HL-60 (cell line): ENCODE measurements around the gene CAMK2D.

ENCODE experiments used
- DNase-seq, 2 experiments: peaks; one replicate each; pipeline ENCODE4 v3.0.0-alpha.2; 2010 to 2020; ENCODE audit warnings: low read depth in 1 of 2, low spot score in 1 of 2
- H3K27ac ChIP-seq: fragments of 250-450 bp; sonication (Bioruptor Pico); replicated peaks from 2 replicates; pipeline ENCODE4 v1.5.1; 2020; ENCODE audit warnings: mild to moderate bottlenecking, moderate library complexity
- H3K27me3 ChIP-seq: fragments of 250-450 bp; sonication (Bioruptor Pico); 2 replicates; pipeline ENCODE4 v1.5.1; 2021; ENCODE audit warnings: mild to moderate bottlenecking, moderate library complexity; ENCODE audit not compliant: insufficient read depth, poor library complexity, severe bottlenecking
- H3K4me3 ChIP-seq: replicated peaks from 2 replicates; pipeline ENCODE4 v1.5.1; 2011; ENCODE audit warnings: mild to moderate bottlenecking, control low read depth, low read length; ENCODE audit not compliant: insufficient read depth
- CTCF ChIP-seq: IDR thresholded peaks from one replicate; pipeline ENCODE4 v1.5.1; 2011; ENCODE audit warnings: low read length, control low read depth, inconsistent platforms; ENCODE audit not compliant: insufficient read depth
- GABPA ChIP-seq: IDR thresholded peaks from 2 replicates; pipeline ENCODE4 v1.6.1; 2012; ENCODE audit warnings: low read depth
- POLR2AphosphoS5 ChIP-seq: IDR thresholded peaks from 2 replicates; pipeline ENCODE4 v1.6.1; 2012; ENCODE audit warnings: low read depth
- SPI1 ChIP-seq: IDR thresholded peaks from 2 replicates; pipeline ENCODE4 v1.6.1; 2012; ENCODE audit warnings: low read depth, mild to moderate bottlenecking, borderline replicate concordance
- TF ChIP-seq, protein P1 (sequence below): IDR thresholded peaks from 2 replicates; pipeline ENCODE4 v1.6.1; 2012; ENCODE audit warnings: low read depth; ENCODE audit not compliant: insufficient replicate concordance

The CAMK2D gene

DNA sequence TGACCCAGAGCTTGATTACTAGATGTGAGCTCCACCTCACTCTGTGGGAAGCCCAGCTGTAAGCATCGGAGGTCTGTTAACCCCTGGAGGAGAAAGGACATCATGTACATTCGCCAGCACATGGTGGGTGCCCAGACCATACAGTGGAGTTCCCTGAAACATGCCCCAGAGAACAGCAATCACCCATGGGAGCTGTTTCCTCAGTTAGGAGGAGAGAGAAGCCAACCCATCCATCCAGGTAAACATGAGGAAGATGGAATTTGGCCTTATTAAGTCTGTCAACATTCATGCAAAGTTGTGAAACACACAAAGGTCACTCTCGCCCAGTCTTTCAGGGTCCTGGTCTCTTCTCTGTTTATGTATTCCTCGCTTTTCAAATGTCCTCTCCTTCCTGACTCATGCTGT lies 357.4 kb downstream of the CAMK2D start:
- no peaks in the 10 kb centered on the region for H3K27me3 ChIP-seq
- no peak for DNase-seq
- H3K27ac ChIP-seq, result no peak overlapping the region
- no peak overlapping the region for H3K4me3 ChIP-seq
- TF ChIP-seq POLR2AphosphoS5 (no peak), SPI1 (no peak), CTCF (no peak), GABPA (no peak)
- TF ChIP-seq, protein P1, sequence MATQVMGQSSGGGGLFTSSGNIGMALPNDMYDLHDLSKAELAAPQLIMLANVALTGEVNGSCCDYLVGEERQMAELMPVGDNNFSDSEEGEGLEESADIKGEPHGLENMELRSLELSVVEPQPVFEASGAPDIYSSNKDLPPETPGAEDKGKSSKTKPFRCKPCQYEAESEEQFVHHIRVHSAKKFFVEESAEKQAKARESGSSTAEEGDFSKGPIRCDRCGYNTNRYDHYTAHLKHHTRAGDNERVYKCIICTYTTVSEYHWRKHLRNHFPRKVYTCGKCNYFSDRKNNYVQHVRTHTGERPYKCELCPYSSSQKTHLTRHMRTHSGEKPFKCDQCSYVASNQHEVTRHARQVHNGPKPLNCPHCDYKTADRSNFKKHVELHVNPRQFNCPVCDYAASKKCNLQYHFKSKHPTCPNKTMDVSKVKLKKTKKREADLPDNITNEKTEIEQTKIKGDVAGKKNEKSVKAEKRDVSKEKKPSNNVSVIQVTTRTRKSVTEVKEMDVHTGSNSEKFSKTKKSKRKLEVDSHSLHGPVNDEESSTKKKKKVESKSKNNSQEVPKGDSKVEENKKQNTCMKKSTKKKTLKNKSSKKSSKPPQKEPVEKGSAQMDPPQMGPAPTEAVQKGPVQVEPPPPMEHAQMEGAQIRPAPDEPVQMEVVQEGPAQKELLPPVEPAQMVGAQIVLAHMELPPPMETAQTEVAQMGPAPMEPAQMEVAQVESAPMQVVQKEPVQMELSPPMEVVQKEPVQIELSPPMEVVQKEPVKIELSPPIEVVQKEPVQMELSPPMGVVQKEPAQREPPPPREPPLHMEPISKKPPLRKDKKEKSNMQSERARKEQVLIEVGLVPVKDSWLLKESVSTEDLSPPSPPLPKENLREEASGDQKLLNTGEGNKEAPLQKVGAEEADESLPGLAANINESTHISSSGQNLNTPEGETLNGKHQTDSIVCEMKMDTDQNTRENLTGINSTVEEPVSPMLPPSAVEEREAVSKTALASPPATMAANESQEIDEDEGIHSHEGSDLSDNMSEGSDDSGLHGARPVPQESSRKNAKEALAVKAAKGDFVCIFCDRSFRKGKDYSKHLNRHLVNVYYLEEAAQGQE, result no peak
